Adipose tissue (tissue), 3 donors: Measurements from ENCODE around the gene EXOSC2. TPM values are rescaled to one million over a fixed set of nuclear protein-coding genes. Genes with fewer than 3 reads are reported as not detected.

Experiments
- H3K27ac ChIP-seq: one replicate; pipeline ENCODE4 v1.5.1; 2013; ENCODE audit warnings: low read depth, low read length
- WGBS, 3 donors: extraction: QIAGEN DNeasy Blood & Tissue Kit; methylation state at CpG; one replicate each; pipeline ENCODE4 v1.1.7; 2013; 5-methylcytosine and 5-hydroxymethylcytosine counted together
- polyA plus RNA-seq, 3 donors: library from polyadenylated mRNA; stranded (reverse); fragments of 200-250 nt; gene quantifications; one replicate each; pipeline ENCODE4 v1.2.3, GENCODE V29; 2013
- donor health status: healthy with polysubstance abuse.
- donor health status: Bipolar disorder and iron deficiency.
- donor health status: healthy.

Gene EXOSC2, protein sequence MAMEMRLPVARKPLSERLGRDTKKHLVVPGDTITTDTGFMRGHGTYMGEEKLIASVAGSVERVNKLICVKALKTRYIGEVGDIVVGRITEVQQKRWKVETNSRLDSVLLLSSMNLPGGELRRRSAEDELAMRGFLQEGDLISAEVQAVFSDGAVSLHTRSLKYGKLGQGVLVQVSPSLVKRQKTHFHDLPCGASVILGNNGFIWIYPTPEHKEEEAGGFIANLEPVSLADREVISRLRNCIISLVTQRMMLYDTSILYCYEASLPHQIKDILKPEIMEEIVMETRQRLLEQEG
- polyA plus RNA-seq = 10 to 100 TPM in 2 of 3 donors, 1 to 10 TPM in 1; 9.6 to 19.6 (median 18.6) TPM

DNA sequence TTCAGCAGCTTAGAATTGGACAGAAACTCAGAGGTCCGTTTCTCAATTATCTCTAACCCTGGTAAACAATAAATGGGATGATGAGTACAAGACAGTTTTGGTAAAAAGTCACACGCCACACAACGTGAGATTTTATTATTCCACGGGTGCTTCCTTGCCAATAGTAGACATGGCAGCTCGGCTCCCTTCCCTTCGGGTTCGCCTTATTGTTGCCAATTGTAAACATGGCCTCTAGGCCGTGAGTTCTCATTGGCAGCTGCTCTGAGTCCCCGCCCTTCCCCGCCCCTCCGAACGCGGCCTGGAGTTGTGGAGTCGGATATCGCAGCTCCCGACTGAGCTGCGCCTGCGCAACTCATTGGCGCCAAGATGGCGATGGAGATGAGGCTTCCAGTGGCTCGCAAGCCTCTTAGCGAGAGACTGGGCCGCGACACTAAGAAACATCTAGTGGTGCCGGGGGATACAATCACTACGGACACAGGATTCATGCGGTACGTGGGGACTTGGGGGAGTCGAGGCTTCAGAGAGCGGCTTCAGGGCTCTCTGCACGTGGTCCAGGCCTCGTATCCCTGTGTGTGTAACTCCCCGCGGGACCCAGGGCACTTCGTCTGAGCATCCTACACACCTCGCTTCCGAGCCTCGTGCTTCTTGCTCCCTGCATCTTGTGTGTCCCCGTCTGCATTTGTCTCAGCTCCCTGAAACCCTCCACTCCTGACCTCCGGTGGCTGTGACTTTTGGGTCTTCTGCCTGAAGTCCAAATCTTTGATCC is at the start of gene EXOSC2:
Gene EXOSC2 (plus strand): TSS at position 355 of the 766 bp plus-strand sequence. CDS start 12 bp downstream, at position 367.
- WGBS, 3 donors = 0 to 1% (median 1%) methylated on average over 39 to 40 of the region's 40 CpGs

DNA sequence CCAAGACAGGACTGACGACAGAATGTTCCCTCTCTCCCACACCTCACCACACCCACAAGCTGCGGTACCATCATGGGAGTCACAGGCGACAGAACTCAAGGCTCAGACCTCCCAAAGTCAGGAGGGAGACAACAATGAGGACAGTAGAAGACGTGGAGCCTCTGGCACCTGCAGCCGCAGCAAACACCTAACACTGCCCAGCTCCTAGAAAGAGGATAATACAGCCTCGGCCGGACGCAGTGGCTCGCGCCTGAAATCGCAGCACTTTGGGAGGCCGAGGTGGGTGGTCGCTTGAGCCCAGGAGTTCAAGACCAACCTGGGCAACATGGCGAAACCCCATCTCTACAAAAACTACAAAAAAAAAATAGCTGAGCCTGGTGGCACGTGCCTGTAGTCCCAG is 42.4 kb upstream of the EXOSC2 start:
- WGBS, 3 donors = 78 to 81% (median 78%) methylated on average over 15 of the region's 15 CpGs
- H3K27ac ChIP-seq = no peak overlapping the region

More for the DNA sequence above, at the start of gene EXOSC2:
- no peak within 1 kb of the TSS for H3K27ac ChIP-seq

DNA sequence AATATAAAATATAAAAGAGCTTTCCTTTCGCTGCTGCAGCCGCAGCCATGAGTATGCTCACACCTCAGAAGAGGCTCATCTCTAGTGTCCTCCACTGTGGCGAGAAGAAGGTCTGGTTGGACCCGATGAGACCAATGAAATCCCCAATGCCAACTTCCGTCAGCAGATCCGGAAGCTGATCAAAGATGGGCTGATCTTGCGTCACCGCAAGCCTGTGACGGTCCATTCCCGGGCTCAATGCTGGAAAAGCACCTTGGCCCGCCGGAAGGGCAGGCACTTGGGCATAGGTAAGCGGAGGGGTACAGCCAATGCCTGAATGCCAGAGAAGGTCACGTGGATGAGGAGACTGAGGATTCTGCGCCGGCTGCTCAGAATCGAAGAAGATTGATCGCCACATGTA is 41.8 kb upstream of the EXOSC2 start:
- WGBS, 3 donors = 85 to 93% (median 92%) methylated on average over 18 of the region's 18 CpGs

DNA sequence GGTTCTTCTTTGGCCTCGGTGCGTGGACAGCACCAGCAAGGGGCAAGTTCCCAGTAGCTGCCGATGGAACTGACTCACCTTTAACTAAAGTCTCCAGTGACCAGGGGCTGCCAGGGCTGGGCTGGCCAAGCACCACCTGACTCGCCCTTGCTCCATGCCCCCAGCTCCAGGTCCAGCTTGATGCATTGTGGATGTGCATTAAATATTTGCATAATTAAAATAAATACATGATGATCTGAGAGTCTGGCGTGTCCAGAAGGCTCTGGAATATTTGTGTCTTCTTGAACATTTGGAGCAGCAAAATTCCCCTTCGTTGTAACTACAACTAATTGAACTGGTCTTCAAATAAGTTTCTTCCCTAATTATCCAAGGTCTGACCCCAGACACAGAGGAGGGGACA is 38.7 kb upstream of the EXOSC2 start:
- no peak overlapping the region for H3K27ac ChIP-seq
- 71 to 80% (median 75%) methylated on average over 6 of the region's 6 CpGs for WGBS, 3 donors

More for the DNA sequence above, 41.8 kb upstream of the EXOSC2 start:
- no peak overlapping the region for H3K27ac ChIP-seq

DNA sequence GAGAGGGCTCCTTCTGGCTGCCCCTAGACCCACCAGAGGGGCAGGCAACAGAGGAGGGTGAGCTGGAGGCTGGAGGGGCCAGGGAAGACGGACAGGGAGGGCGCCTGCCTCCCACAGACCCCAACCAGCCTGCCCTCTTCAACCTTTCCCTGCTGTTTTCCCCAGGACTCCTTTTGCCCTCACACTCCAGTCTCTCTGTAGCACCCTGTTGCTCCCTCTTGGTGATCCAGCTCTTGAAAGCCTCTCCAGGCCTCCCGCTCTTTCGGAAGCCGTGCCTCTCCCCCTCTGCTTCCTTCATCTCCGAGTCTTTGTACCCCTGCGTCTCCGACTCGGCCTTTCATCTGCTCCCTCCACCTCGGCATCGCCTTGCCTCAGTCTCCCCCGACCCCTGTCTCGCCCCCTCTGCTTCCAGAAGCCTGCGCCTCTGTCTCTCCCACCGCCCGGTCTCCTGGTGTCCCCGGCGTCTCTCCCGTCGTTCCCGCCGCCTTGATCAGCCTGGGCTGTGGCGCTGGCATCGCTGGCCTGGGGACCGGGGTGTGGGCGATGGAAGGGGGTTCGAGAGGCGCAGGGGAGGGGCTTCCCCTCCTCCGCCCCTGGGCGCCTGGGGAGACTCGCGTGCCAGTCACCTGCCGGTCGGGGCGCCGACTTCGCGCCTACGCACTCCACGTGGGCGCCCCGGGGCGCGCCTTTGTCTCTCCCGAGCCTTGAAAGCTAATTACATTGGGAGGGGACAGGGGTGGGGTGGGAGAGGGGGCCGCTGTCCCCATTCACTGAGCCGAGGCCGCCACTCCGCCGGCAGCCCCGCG is 34.5 kb upstream of the EXOSC2 start:
- 9 to 17% (median 13%) methylated on average over 44 to 52 of the region's 52 CpGs for WGBS, 3 donors
- H3K27ac ChIP-seq = no peak overlapping the region

DNA sequence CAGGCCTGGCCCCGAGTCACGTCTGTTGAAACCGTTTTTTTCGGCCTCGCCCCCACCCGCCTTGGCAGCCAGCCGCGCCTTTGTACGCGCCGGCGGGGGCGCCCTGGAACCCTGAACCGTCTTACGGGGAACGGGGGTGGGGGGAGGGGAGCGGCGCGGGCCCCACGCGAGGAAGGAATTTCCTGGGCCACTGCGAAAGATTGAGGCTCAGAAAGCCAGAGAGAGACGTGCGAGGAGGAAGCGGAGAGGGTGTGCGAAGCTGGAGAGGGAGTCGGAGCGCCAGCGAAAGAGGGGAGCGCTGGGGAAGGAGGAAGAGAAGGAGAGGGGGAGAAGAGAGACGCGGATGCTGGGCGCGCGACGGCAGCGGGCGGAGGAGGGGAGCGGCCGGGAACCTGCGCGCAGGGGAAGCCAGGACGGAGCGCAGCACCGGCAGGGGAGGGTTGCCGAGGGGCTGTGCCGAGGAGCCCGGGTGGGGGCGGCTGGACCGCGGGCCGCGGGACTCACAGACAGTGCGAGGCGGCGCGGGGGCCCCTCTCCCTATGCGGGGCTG is 33.8 kb upstream of the EXOSC2 start:
- no peak overlapping the region for H3K27ac ChIP-seq
- WGBS, 3 donors = 2 to 3% (median 2%) methylated on average over 43 to 58 of the region's 58 CpGs

DNA sequence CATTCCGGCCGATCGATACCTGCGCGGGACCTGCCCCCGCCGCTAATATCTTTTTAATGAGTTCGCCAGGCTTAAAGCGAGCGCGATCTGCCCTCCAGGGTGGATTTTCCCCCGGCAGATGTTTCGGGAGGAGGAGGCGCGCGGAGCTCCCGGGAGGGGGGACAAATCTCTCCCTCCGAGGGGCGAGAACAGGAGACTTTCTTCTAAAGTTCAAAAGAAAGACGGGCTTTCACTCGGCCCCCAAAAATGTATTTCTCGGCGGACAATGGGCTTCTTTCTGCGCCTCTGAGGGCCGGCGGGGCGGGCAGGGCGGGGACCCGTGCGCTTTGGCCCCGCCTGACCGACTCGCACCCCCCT is 33.3 kb upstream of the EXOSC2 start:
- 1 to 3% (median 2%) methylated on average over 29 to 33 of the region's 33 CpGs for WGBS, 3 donors
- no peak overlapping the region for H3K27ac ChIP-seq

DNA sequence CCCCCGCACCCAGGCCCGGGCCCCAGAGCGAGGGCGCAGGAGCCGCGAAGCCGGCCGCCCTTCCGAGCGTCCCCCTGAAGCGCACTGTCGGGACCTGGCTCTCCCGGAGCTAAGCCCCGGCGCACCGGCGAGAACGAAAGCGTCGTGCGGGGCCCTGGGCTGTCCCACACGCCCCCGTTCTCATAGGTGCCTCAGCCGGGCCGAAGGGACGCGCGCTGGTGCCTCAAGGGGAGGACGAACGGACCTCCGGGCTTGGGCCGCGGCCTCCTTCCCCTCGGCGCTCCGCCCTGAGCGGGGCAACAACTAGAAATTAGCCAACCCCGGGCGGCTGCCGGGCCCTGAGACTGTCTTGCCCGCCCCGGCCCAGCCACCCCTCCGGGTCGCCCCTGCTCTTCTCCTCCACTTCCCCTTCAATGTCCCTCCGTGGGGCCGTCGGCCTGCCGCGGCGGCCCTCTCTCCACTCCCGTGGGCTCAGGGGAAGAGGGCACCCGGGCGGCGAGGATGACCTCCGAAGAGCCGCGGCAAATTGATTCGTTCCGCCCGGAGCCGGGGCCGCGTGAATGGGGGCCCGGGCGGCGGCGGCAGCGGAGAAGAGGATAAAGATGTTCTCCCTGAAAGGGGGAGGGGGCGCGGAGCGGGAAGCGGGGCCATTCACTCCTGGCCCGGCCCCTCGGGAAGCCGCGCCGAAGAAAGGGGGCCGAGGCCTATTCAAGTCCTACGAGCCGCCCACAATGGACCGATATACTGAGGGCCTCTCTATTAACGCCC is 32.7 kb upstream of the EXOSC2 start:
- WGBS, 3 donors = 2% methylated on average over 77 to 82 of the region's 82 CpGs
- no peak overlapping the region for H3K27ac ChIP-seq

DNA sequence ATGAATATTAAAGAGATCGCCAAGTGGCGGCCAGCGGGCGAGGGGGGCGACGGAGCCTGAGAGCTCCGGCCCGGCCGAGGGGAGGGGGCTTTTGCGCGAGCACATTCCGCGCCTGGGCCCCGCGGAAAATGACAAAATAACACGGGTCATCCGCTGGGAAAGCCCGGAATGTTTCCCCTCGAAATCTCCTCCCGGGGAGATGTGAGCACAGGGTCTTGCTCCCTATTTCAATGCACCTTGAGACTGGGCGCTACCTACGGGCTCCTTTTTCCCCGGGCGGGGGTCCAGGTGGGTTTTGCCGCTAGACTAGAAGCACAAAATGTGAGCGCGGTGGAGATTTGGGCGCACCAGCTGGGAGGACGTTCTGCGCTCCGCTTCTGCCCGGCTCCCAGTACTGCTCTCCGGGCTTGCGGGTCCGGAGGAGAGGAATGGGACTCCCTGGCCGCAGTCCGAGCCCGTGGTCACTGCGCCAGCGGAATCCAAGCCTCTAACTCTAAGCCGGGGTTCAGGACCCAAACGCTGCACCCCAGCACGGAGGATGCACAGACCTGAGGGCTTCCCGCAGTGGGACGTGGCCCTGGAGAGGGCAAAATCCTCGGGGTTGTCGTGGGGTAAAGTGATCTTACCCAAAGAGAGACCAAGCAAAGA is 32.0 kb upstream of the EXOSC2 start:
- 4% methylated on average over 45 to 47 of the region's 47 CpGs for WGBS, 3 donors
- H3K27ac ChIP-seq = no peak overlapping the region

DNA sequence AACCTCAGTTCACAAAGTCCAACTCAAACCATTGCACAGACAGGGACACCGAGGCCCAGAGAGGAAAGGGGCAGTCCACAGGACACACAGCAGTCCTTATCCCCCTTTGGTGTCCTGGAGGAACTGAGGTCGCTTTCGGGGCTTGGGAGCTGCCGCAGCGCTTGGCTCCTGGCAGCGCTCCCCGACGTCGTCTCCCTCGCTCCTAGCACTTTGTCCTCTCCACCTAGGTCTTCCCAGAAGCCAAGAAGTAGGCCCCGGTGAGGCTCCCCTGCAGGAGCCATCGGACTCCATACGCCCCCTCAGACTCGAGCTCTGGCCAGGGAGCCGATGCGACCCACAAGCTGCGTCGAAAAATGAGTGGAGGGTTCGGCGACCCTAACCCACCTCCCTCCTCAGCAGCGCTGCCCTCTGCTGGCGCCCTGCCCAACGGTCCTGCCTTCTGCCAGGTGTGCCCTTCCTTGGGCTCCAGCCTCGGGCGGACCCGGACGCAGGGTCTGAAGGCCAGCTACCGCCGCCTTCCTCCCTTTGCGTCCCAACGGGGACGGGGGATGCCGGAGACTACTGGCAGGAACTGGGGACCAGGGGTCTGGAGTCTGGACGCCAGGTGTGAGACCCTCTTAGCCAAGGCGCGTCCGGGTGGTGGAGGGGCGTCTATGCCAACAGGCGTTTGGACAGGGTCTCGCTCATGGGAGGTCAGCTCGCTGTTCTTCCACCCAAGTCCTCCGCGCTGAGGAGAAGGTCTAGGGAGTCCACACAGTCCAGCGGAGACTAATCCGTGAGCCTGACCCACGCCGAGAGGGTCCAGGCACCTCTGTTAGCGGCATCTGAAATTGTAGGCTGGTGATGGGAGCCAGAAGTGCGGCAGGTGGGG is 31.2 kb upstream of the EXOSC2 start:
- 5 to 7% (median 6%) methylated on average over 47 to 49 of the region's 49 CpGs for WGBS, 3 donors

DNA sequence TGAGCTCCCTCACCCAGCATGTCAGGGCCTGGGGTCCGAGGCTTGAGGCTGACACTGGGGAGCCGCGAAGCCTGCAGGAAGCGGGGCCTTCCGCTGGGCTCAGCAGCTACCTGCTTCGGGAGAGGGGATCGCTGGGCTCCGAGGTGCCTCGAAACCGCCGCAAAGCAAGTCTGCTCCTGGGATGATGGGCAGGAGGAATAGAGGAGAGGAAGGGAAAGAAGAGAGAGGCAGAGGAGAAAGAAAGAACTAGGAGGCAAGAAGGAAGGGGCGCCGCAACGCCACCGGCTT is 30.7 kb upstream of the EXOSC2 start:
- no peak overlapping the region for H3K27ac ChIP-seq
- WGBS, 3 donors = 3 to 5% (median 4%) methylated on average over 15 of the region's 15 CpGs

More for the DNA sequence above, 31.2 kb upstream of the EXOSC2 start:
- no peak overlapping the region for H3K27ac ChIP-seq

DNA sequence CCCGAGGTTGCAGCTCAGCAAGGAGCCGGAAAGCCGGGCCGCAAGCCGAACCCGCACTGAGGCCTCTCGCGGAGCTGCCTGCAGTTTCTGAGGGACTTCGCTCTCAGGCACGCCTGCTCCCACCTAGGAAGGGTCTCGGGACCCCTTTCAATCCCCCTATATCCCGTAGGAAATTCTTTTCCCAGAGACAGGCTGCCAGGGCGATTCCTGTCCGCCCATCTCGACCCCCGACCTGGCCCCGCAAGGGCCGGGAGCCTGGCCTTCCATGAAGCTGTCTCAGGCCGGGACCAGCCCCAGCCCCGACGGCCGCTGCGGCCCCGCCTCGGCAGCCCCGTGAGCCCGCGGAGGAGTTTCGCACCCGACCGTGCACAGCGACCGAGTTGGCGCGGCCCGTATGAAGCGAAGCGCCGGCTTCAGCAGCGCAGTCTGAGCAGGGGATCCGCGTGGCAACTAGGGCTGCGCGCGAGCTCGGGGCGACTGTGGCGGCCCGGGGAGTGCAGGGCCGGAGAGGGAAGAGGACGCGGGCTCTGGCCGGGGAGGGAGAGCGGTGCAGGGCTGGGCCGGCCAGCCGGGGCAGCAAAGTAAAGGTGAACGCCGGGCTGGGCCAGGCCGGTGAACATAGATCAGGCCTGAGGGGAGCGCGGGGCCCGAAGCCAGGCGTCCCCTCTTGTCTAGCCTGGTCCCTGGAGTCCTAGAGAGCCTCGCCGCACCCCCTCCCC is 30.2 kb upstream of the EXOSC2 start:
- WGBS, 3 donors = 0 to 2% (median 2%) methylated on average over 61 to 65 of the region's 65 CpGs
- no peak overlapping the region for H3K27ac ChIP-seq

DNA sequence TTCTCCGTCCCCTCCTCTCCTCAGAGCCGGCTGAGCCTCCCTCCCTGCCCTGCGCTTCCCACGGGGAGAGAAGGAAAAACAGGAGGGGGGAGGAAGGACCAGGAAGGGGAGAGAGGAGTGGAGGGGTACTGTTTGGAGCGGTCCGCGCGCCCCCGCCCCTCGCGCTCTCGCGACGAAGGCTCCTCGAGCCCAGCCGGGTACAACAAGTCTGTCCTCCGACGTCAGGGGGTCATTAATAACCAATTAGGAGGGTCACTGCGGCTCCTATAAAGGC is 29.7 kb upstream of the EXOSC2 start:
- WGBS, 3 donors = 1 to 2% (median 2%) methylated on average over 15 to 18 of the region's 19 CpGs
- H3K27ac ChIP-seq = no peak overlapping the region

DNA sequence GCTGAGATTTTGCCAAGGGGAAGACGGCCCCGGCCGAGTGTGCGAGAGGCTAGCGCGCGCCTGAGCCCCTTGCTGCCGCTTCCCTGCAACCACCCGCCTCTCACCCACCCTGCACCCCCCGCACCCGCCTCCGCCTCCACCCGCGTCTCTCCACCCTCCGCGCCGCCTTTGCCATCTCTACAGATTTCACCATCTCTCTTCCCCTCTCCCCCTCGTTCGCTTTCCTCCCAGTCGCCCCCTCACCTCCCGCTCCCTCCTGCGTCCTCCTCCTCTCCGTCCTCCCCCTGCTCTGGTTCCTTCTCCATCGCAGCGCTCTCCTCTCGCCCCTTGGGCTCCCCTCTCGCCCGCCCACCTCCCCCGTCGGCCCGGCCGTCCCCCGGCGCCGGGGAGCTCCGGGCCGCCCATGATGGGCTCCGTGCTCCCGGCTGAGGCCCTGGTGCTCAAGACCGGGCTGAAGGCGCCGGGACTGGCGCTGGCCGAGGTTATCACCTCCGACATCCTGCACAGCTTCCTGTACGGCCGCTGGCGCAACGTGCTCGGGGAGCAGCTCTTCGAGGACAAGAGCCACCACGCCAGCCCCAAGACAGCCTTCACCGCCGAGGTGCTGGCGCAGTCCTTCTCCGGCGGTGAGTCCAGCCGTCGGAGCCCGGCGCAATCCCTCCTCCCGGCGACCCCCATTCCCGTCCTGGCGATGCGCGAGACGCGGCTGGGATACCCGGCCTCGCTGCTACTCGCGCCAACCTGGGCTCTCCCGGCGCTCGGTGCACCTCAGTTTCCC is 29.1 kb upstream of the EXOSC2 start, which contains the start of gene PRDM12:
Gene PRDM12 (plus strand): TSS at position 344 of the 778 bp plus-strand sequence. CDS start 60 bp downstream, at position 404.
- WGBS, 3 donors = 2 to 3% (median 3%) methylated on average over 72 to 76 of the region's 76 CpGs

DNA sequence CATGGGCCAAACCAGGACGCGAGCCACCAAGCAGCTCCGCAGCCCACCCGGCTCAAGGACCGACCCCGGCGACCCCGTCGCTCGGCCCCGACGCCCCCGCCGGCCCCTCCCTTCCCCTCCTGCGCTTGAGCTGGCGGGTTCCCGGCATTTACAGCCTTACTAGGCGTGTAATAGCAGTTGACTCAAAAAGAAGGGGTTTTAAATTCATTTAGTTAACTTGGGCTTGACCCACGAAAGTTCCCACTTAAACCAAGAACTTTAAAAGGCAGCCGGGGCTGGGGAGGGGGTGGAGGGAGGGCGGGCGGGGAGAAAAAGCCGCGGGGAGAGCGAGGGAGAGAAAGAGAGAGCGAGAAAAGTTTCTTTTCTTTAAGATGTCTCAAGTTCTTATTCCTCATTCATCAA is 28.6 kb upstream of the EXOSC2 start:
- 3 to 5% (median 3%) methylated on average over 23 to 26 of the region's 26 CpGs for WGBS, 3 donors
- H3K27ac ChIP-seq = no peak overlapping the region

More for the DNA sequence above, 29.1 kb upstream of the EXOSC2 start, which contains the start of gene PRDM12:
- H3K27ac ChIP-seq = no peak within 1 kb of the TSS
